IMR-90 (cell line): ENCODE data around the gene CST4. TPM values are rescaled to one million over a fixed set of nuclear protein-coding genes. Genes with fewer than 3 reads are reported as not detected.
A peak's percentile ranks its signal among the peaks of the same experiment; 100 is the strongest.
"Not testable (repeated sequence)": the region's sequence is repeated elsewhere in the genome, so short reads cannot be mapped to it uniquely, and the experiment has no call there.

ENCODE experiments used
- ATAC-seq: fragments of 200-7000 bp; cut with Tn5 transposase; 2 replicates; pipeline ENCODE4 v1.9.1; 2020; ENCODE audit warnings: low read depth, mild to moderate bottlenecking, moderate library complexity
- BruUV-seq: library from RNA; stranded (reverse); fragments of 400-500 nt; replicated peaks from 2 replicates; lab custom pipeline; 2021; lab: Mats Ljungman, UMichigan
- CTCF ChIA-PET: fragments of 300-600 bp; formaldehyde crosslinking; extraction: SDS; loops from one replicate; lab custom pipeline; 2021; ENCODE audit warnings: antibody characterized with exemption; lab: Yijun Ruan, JAX
- POLR2A ChIA-PET: fragments of 300-600 bp; sonication (Branson Sonifier 250); formaldehyde crosslinking; loops from one replicate; lab custom pipeline; 2022; ENCODE audit warnings: antibody characterized with exemption; ENCODE audit not compliant: unreplicated experiment; lab: Charles Lee
- DNase-seq: peaks from one replicate; pipeline ENCODE4 v3.0.0; 2013
- H2AFZ ChIP-seq: replicated peaks from 2 replicates; pipeline ENCODE3; 2013; ENCODE audit warnings: low read length, mild to moderate bottlenecking; ENCODE audit not compliant: poor library complexity
- H2AK5ac ChIP-seq: 2 replicates; pipeline ENCODE4 v1.6.1; 2013; ENCODE audit warnings: low read depth, low read length, inconsistent platforms
- H2AK9ac ChIP-seq: replicated peaks from 2 replicates; pipeline ENCODE3; 2013; ENCODE audit warnings: mild to moderate bottlenecking, low read depth, low read length, moderate library complexity; ENCODE audit not compliant: poor library complexity
- H2BK120ac ChIP-seq: 2 replicates; pipeline ENCODE4 v1.6.1; 2013; ENCODE audit warnings: low read depth, low read length, inconsistent platforms
- H2BK15ac ChIP-seq: 3 replicates; pipeline ENCODE4 v1.6.1; 2013; ENCODE audit warnings: low read depth, low read length, inconsistent platforms
- H2BK20ac ChIP-seq: 2 replicates; pipeline ENCODE4 v1.6.1; 2013; ENCODE audit warnings: low read depth, mild to moderate bottlenecking, inconsistent platforms, low read length, moderate library complexity
- H2BK5ac ChIP-seq: 2 replicates; pipeline ENCODE4 v1.6.1; 2013; ENCODE audit warnings: mild to moderate bottlenecking, low read depth, low read length, inconsistent platforms; ENCODE audit not compliant: poor library complexity, severe bottlenecking
- H3K14ac ChIP-seq: replicated peaks from 2 replicates; pipeline ENCODE4 v1.6.1; 2013; ENCODE audit warnings: low read depth, low read length, inconsistent platforms
- H3K18ac ChIP-seq: 2 replicates; pipeline ENCODE4 v1.6.1; 2013; ENCODE audit warnings: low read depth, low read length, control low read depth
- H3K23ac ChIP-seq: 2 replicates; pipeline ENCODE4 v1.6.1; 2013; ENCODE audit warnings: low read depth, low read length, inconsistent platforms
- H3K27ac ChIP-seq: 2 replicates; pipeline ENCODE4 v1.5.1; 2013; ENCODE audit warnings: mild to moderate bottlenecking, control low read depth, low read length; ENCODE audit not compliant: insufficient read depth
- H3K27me3 ChIP-seq: 2 replicates; pipeline ENCODE4 v1.6.1; 2013; ENCODE audit warnings: low read length; ENCODE audit not compliant: control insufficient read depth, insufficient read depth
- H3K36me3 ChIP-seq: 2 replicates; pipeline ENCODE4 v1.6.1; 2013; ENCODE audit warnings: low read length, mixed read lengths; ENCODE audit not compliant: control insufficient read depth, insufficient read depth
- H3K4ac ChIP-seq: 2 replicates; pipeline ENCODE4 v1.6.1; 2013; ENCODE audit warnings: low read depth, low read length, inconsistent platforms
- H3K4me1 ChIP-seq: 2 replicates; pipeline ENCODE4 v1.6.1; 2013; ENCODE audit warnings: low read length, mixed read lengths; ENCODE audit not compliant: control insufficient read depth, insufficient read depth
- H3K4me2 ChIP-seq: 2 replicates; pipeline ENCODE4 v1.6.1; 2013; ENCODE audit warnings: low read depth, mild to moderate bottlenecking, control low read depth, low read length, moderate library complexity
- H3K4me3 ChIP-seq: 2 replicates; pipeline ENCODE4 v1.5.1; 2013; ENCODE audit warnings: low read depth, mild to moderate bottlenecking, control low read depth, low read length, moderate library complexity; ENCODE audit not compliant: insufficient read depth
- H3K56ac ChIP-seq: 2 replicates; pipeline ENCODE4 v1.6.1; 2013; ENCODE audit warnings: low read length, inconsistent platforms; ENCODE audit not compliant: insufficient read depth; ENCODE audit errors: extremely low read depth
- H3K79me1 ChIP-seq, 2 experiments: 2 replicates each; pipeline ENCODE4 v1.6.1; 2013; ENCODE audit warnings: low read length in 2 of 2, inconsistent platforms in 1 of 2, low read depth in 1 of 2
- H3K9ac ChIP-seq: 2 replicates; pipeline ENCODE4 v1.6.1; 2013; ENCODE audit warnings: low read depth, low read length, control low read depth
- H3K9me1 ChIP-seq: 2 replicates; pipeline ENCODE4 v1.6.1; 2013; ENCODE audit warnings: low read length, inconsistent platforms; ENCODE audit not compliant: insufficient read depth
- H3K9me3 ChIP-seq: 2 replicates; pipeline ENCODE4 v1.6.1; 2013; ENCODE audit warnings: low read length; ENCODE audit not compliant: control insufficient read depth, insufficient read depth
- H4K20me1 ChIP-seq: 2 replicates; pipeline ENCODE4 v1.6.1; 2013; ENCODE audit warnings: low read length, inconsistent platforms; ENCODE audit not compliant: insufficient read depth
- H4K5ac ChIP-seq: 2 replicates; pipeline ENCODE4 v1.6.1; 2013; ENCODE audit warnings: mild to moderate bottlenecking, low read depth, low read length, control low read depth
- H4K8ac ChIP-seq, 2 experiments: 2 replicates each; pipeline ENCODE4 v1.6.1; 2013; ENCODE audit warnings: low read depth in 2 of 2, low read length in 2 of 2, control low read depth in 1 of 2, inconsistent platforms in 1 of 2
- H4K91ac ChIP-seq: 2 replicates; pipeline ENCODE4 v1.6.1; 2013; ENCODE audit warnings: low read depth, low read length, inconsistent platforms; ENCODE audit not compliant: insufficient read depth
- WGBS, 2 experiments: methylation state at CpG; one replicate each; pipeline versions ENCODE4 v1.1.5 to v1.1.7; 2013; ENCODE audit warnings: missing lambda C conversion rate in 2 of 2; ENCODE audit not compliant: insufficient read length in 1 of 2; ENCODE audit errors: extremely low coverage in 2 of 2; 5-methylcytosine and 5-hydroxymethylcytosine counted together
- dilution Hi-C: fragments of 300-500 bp; cut with HindIII; formaldehyde crosslinking; loops from one replicate; pipeline ENCODE4 v1.14.3; 2018; ENCODE audit warnings: low sequenced_read_pairs; ENCODE audit not compliant: unreplicated experiment
- in situ Hi-C: fragments of 300-500 bp; cut with MboI; formaldehyde crosslinking; loops from 3 replicates; pipeline ENCODE4 v1.14.3; 2019; ENCODE audit warnings: low sequenced_read_pairs, inconsistent platforms, mixed read lengths
- intact Hi-C: fragments of 100-400 bp; cut with micrococcal nuclease; formaldehyde crosslinking; loops from 2 replicates; pipeline ENCODE4 v1.10.0; 2022
- polyA plus RNA-seq, 3 experiments: library from polyadenylated mRNA; depleted of rRNA; stranded (reverse); fragments of >200 nt; gene quantifications; 2 replicates each; pipeline ENCODE4 v1.2.3, GENCODE V29; 2012; ENCODE audit warnings: low replicate concordance in 1 of 3
- total RNA-seq: library from RNA; depleted of rRNA; stranded (reverse); fragments of >200 nt; gene quantifications from 2 replicates; pipeline ENCODE4 v1.2.3, GENCODE V29; 2012

CST4 gene
- total and polyA plus RNA-seq, 2 of the 4 experiments (the other 2 are of a cell fraction) = not detected

- peak; percentile 44 for DNase-seq
- H3K4me2 ChIP-seq, H3K9ac ChIP-seq, H2BK15ac ChIP-seq, intact Hi-C loops, H3K27me3 ChIP-seq, ATAC-seq, H4K5ac ChIP-seq, H3K36me3 ChIP-seq, H3K18ac ChIP-seq, H3K56ac ChIP-seq, H4K91ac ChIP-seq, in situ Hi-C loops, H3K27ac ChIP-seq, H3K4ac ChIP-seq, POLR2A ChIA-PET, H3K79me1 ChIP-seq, H3K4me3 ChIP-seq, H4K20me1 ChIP-seq, H4K8ac ChIP-seq, H2BK5ac ChIP-seq, CTCF ChIA-PET, H3K9me3 ChIP-seq, H3K14ac ChIP-seq, H2AK5ac ChIP-seq, H3K23ac ChIP-seq, H2AFZ ChIP-seq, H2AK9ac ChIP-seq, BruUV-seq, dilution Hi-C loops, H2BK120ac ChIP-seq: not testable (repeated sequence)
- H3K4me1 ChIP-seq = peaks cover 11% of the 10 kb centered on the region
- peak overlapping the region; percentile 57; the same call in 1 of the 2 replicates for H2BK20ac ChIP-seq
- H3K9me1 ChIP-seq = peaks cover 12% of the 10 kb centered on the region
These were observed 6.2 kb upstream of the CST4 start for GRCh38 chr20:23695068-23695395.

GRCh38 chr20:23694178-23695067 is 5.6 kb upstream of the CST4 start:
- CTCF ChIA-PET, DNase-seq, H4K5ac ChIP-seq, H2AFZ ChIP-seq, POLR2A ChIA-PET, H4K8ac ChIP-seq, intact Hi-C loops, H3K18ac ChIP-seq, H3K23ac ChIP-seq, H3K14ac ChIP-seq, H2BK5ac ChIP-seq, H3K27ac ChIP-seq, H4K20me1 ChIP-seq, H2BK15ac ChIP-seq, H3K9me3 ChIP-seq, dilution Hi-C loops, H3K4me3 ChIP-seq, H3K79me1 ChIP-seq, in situ Hi-C loops, H3K36me3 ChIP-seq, H3K4me2 ChIP-seq, H4K91ac ChIP-seq, H2AK9ac ChIP-seq, ATAC-seq, H3K56ac ChIP-seq, BruUV-seq, H3K9ac ChIP-seq, H3K27me3 ChIP-seq: not testable (repeated sequence)
- peaks cover 11% of the 10 kb centered on the region for H3K4me1 ChIP-seq
- peak overlapping the region; percentile 61; the same call in 1 of the 2 replicates for H2BK120ac ChIP-seq
- H3K4ac ChIP-seq = peak overlapping the region; percentile 32; the same call in 1 of the 2 replicates
- H2AK5ac ChIP-seq = peak overlapping the region; percentile 85
- peak overlapping the region; percentile 57; the same call in 1 of the 2 replicates for H2BK20ac ChIP-seq
- WGBS, 2 experiments = 100% methylated on average over 1 of the region's 12 CpGs; no CpG with 5 or more reads in 1 of the 2 experiments
- peaks cover 12% of the 10 kb centered on the region for H3K9me1 ChIP-seq
